Epidermal melanocyte (primary cell): ENCODE measurements around the gene ETNK2.

ENCODE experiments used
- DNase-seq: peaks from one replicate; pipeline ENCODE4 v3.0.0; 2011; ENCODE audit warnings: low spot score; ENCODE audit not compliant: insufficient read length

The ETNK2 gene

DNA sequence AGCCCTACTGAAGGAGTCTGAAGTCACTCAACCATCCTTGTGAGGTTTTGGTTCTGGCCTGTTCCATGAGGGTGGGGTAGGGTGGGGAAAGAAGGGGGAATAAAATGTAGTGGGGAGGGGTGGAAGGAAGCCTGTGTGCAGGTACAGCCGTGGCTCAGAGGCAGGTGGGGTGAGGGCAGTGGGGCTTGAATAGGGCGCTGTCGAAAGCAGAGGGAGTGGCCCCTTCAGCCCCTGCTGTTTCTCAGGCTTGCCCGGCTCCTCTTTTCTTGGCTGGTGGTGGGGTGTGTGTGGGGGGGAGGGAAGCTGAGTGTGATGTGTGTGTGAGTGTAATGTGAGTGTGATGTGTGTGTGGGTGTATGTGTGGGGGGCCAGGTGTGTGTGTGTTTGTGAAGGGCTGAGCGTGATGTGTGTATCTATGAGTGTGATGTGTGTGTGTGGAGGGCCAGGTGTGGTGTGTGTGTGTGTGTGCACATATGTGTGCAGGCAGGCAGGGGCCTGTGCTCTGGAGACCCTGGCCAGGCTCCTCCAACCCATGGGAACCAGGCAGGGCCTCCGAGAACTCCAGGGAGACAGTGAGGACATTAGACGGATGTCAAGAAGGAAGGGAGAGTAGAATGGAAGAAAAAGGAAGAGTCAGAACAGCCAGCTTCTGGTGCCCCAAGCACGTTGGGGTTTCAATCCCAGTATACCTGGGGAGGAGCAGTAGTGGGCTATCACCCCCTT is 69.9 kb downstream of the ETNK2 start:
- DNase-seq = no peak

DNA sequence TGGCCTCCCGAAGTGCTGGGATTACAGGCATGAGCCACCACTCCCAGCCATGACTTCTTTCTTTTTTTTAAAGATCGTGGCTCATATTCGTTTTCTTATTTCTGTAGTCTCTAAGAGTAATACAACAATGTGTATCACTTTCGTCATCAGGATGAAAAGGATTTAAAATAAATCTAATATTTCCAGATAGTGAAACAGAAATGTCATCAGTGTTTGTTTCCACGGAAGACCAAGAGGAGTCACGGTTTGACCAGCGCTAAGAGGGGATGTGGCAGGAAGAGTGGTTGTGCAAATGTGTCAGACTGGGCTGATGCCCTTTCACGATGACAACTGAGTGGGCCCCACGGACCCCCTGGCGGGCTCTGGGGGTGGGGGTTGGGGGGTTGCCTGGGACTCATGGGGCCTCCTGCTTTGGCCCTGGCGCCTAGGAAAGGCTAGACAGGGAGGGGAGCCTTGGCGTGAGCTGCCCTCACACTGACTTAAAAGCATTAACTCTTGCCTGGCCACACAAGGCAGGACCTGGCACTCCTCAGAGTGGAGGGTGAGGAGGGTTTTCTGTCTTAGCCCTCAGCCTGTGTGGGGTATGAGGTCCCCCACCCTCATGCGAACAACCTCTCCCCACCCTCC is 70.6 kb downstream of the ETNK2 start:
- DNase-seq = no peak
